ENCODE measurements around the gene AKAP7. TPM values are rescaled to one million over a fixed set of nuclear protein-coding genes. Genes with fewer than 3 reads are reported as not detected.

AKAP7 gene
- total and polyA plus RNA-seq, 2 donors (not counting 3 experiments of a cell fraction or from before 2014, with no cell fraction given), result 0.76 to 3.3 TPM

DNA sequence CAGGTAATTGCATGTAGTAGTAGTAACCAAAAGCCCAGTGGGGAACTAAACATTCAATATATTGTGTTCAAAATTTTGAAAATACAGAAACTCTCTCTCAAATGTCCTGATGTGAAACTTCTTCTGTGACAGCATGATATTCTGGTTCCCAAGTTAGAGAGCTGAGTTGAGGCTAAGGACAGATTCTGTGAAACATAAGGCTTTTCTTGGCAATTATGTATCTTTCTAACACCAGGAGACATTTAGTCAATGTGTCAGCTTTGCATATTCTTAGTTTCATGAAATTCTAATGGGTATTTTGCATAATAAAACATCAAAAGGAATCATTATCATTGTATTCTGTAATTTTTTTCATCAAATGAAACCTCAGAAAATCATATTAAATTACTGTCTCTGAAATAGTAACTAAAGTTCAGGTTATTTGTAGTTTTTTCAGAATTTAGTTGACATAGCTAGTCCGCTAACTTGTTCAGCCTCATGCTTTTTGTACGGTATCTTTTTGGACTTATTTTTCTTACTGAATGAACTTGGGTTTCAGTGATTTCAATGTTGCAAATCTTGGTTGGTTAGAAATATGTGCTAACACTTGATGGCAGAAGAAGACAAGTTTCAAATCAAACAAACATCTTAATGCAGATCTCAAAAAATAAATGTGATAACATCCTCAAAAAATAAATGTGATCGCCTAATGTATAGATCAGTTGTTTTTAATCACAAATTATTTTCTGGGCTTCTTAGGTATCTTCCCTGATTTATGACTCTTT is 70.4 kb downstream of the AKAP7 start:
- BruUV-seq (replicated peaks), result no TSS peak
- Histone ChIP-seq H3K4me1 (ENCODE audit: control insufficient read depth, extremely low read depth, insufficient read depth, low read length) (no peaks in the 10 kb centered on the region), H4K20me1 (replicated peaks; ENCODE audit: control insufficient read depth, extremely low read depth, insufficient read depth, low read length) (no peaks in the 10 kb centered on the region), H2AFZ (ENCODE audit: low read depth, low read length) (no peak overlapping the region), H3K9me3 (replicated peaks; ENCODE audit: control insufficient read depth, insufficient read depth, low read length) (no peaks in the 10 kb centered on the region), H3K4me2 (ENCODE audit: insufficient read depth, low read length) (no peak overlapping the region), H3K27ac (ENCODE audit: insufficient read depth, low read depth, low read length) (no peak overlapping the region), H3K9me1 (replicated peaks; ENCODE audit: control insufficient read depth, extremely low read depth, insufficient read depth, low read length) (no peaks in the 10 kb centered on the region), H3K79me2 (ENCODE audit: control insufficient read depth, insufficient read depth, low read length) (no peaks in the 10 kb centered on the region), H3K4me3 (replicated peaks in 1 of 3; ENCODE audit: insufficient read depth in 1 of 3, low read depth in 1 of 3, low read length in 3 of 3) (no peak overlapping the region), H3K9ac (replicated peaks; ENCODE audit: extremely low read depth, insufficient read depth, low read length) (no peak overlapping the region), H3K27me3 (ENCODE audit: control insufficient read depth in 2 of 2, insufficient read depth in 2 of 2, low read length in 2 of 2) (no peaks in the 10 kb centered on the region), H3K36me3 (ENCODE audit: control insufficient read depth in 2 of 2, extremely low read depth in 1 of 2, insufficient read depth in 2 of 2, low read length in 2 of 2) (no peaks in the 10 kb centered on the region)
- FAIRE-seq (no peak), DNase-seq (ENCODE audit: low read depth, low spot score) (no peak)
- dilution Hi-C loops (cut with MboI; ENCODE audit: extremely low pct_ligation_motif_present, low sequenced_read_pairs), result no loop called here
- ChIA-PET CTCF (interaction anchor here (1.0 to 1.5 kb wide), 2 partner anchors 17 to 328 kb away, joined by 3 read pairs; no protein-coding TSS in a partner anchor), POLR2A (no interaction called here)
- no peak for TF ChIP-seq MYC (IDR thresholded peaks at IDR 0.05; ENCODE audit: low read depth, low read length)
- TF ChIP-seq FOS (IDR thresholded peaks at IDR 0.05; ENCODE audit: borderline replicate concordance, insufficient read depth, low read length), result no peak
- no peak for TF ChIP-seq POLR2A (IDR thresholded peaks at IDR 0.05; ENCODE audit: low read depth, low read length)
- TF ChIP-seq GATA2 (IDR thresholded peaks at IDR 0.05; ENCODE audit: insufficient read depth, insufficient read length, low read depth, low read length), result no peak
- TF ChIP-seq, protein P1, sequence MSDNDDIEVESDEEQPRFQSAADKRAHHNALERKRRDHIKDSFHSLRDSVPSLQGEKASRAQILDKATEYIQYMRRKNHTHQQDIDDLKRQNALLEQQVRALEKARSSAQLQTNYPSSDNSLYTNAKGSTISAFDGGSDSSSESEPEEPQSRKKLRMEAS (IDR thresholded peaks at IDR 0.05; ENCODE audit: insufficient read depth, insufficient read length), result no peak
- TF ChIP-seq JUN (IDR thresholded peaks at IDR 0.05; ENCODE audit: borderline replicate concordance, insufficient read depth, insufficient read length, low read depth), result no peak
- no peak for TF ChIP-seq POLR2AphosphoS5 (IDR thresholded peaks at IDR 0.05; ENCODE audit: insufficient read depth, low read depth, low read length)
- TF ChIP-seq, protein P2, sequence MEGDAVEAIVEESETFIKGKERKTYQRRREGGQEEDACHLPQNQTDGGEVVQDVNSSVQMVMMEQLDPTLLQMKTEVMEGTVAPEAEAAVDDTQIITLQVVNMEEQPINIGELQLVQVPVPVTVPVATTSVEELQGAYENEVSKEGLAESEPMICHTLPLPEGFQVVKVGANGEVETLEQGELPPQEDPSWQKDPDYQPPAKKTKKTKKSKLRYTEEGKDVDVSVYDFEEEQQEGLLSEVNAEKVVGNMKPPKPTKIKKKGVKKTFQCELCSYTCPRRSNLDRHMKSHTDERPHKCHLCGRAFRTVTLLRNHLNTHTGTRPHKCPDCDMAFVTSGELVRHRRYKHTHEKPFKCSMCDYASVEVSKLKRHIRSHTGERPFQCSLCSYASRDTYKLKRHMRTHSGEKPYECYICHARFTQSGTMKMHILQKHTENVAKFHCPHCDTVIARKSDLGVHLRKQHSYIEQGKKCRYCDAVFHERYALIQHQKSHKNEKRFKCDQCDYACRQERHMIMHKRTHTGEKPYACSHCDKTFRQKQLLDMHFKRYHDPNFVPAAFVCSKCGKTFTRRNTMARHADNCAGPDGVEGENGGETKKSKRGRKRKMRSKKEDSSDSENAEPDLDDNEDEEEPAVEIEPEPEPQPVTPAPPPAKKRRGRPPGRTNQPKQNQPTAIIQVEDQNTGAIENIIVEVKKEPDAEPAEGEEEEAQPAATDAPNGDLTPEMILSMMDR (IDR thresholded peaks at IDR 0.05; ENCODE audit: extremely low read depth in 1 of 2, insufficient read depth in 1 of 2, low read depth in 1 of 2, low read length in 2 of 2), result no peak
- TF ChIP-seq EZH2 (IDR thresholded peaks at IDR 0.05; ENCODE audit: borderline replicate concordance, low read depth, low read length, severe bottlenecking), result no peak
- intact Hi-C loops (cut with micrococcal nuclease), result no loop called here
